Activated naive CD4-positive, alpha-beta T cell treated with anti-CD3 and anti-CD28 coated beads, Interleukin-2, amount 50 U/mL, for 24 hours (primary cell): ENCODE data around the gene ZC3H10.

Experiments
- H3K27ac Mint-ChIP-seq: one replicate; pipeline ENCODE4 v1.8.0; 2021; ENCODE audit warnings: mild to moderate bottlenecking, mixed read lengths
- H3K27me3 Mint-ChIP-seq: one replicate; pipeline ENCODE4 v1.8.0; 2021; ENCODE audit warnings: mixed read lengths
- H3K36me3 Mint-ChIP-seq: one replicate; pipeline ENCODE4 v1.8.0; 2021; ENCODE audit warnings: mixed read lengths
- H3K4me1 Mint-ChIP-seq: one replicate; pipeline ENCODE4 v1.8.0; 2021; ENCODE audit warnings: mixed read lengths
- H3K4me3 Mint-ChIP-seq: one replicate; pipeline ENCODE4 v1.8.0; 2021; ENCODE audit warnings: mild to moderate bottlenecking, mixed read lengths
- H3K9me3 Mint-ChIP-seq: one replicate; pipeline ENCODE4 v1.8.0; 2021; ENCODE audit warnings: mixed read lengths

The ZC3H10 gene

DNA sequence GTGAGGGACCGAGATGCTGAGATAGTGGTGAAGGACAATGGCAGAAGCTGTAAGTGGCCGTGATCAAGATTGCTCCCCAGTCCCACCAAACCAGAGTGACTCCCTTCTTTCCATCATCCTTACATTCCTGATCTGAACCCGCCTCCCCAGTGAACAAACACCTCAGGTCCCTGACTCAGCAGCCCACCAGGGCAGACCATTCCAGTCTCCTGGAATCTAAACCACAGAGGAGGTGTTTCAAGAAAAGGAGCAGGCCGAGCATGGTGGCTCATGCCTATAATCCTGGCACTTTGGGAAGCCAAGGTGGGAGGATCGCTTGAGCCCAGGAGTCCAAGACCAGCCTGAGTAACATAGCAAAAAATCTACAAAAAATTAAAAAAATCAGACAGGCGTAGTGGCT is 31.5 kb upstream of the ZC3H10 start:
- Mint-ChIP-seq H3K9me3 (no peaks in the 10 kb centered on the region), H3K4me1 (no peaks in the 10 kb centered on the region), H3K27ac (peak overlapping the region; percentile 7), H3K27me3 (no peaks in the 10 kb centered on the region), H3K4me3 (no peak overlapping the region), H3K36me3 (no peaks in the 10 kb centered on the region)

DNA sequence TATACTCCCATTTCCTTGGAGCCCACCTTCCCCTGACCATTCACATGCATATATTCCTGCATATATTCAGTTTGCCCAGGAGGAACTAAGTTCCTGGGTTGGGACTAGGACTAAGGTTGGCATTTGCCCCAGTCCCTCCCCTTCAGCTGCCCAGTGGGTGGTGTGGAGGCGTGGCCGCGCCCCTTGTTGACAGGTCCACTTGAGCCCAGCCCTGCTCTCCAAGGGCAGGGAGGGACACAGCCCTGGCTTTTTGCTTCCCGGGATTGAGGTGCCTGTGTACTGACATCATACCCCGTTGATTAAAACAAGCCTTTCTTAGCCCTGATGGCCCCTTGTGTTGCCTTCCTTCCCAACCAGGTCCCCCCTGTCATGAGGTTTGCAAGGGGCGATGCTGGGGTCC is 30.8 kb upstream of the ZC3H10 start:
- H3K4me3 Mint-ChIP-seq, result no peak overlapping the region
- no peaks in the 10 kb centered on the region for H3K27me3 Mint-ChIP-seq
- no peaks in the 10 kb centered on the region for H3K9me3 Mint-ChIP-seq
- no peaks in the 10 kb centered on the region for H3K4me1 Mint-ChIP-seq
- no peaks in the 10 kb centered on the region for H3K36me3 Mint-ChIP-seq
- no peak overlapping the region for H3K27ac Mint-ChIP-seq

DNA sequence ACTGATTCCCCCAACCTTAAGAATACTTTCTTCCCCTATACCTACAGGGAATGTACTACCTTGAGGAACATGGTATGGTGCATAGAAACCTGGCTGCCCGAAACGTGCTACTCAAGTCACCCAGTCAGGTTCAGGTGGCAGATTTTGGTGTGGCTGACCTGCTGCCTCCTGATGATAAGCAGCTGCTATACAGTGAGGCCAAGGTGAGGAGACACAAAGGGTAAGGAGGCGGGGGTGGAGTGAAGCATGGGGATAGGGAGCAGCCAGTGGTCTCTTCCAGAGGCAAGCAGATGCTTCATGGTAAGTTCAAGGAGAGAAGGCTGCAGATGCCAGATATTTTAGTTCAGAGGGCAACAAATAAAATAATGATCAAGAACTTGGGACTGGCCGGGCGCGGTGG is 20.3 kb upstream of the ZC3H10 start:
- Mint-ChIP-seq H3K9me3 (no peaks in the 10 kb centered on the region), H3K4me3 (no peak overlapping the region), H3K4me1 (peaks cover 26% of the 10 kb centered on the region), H3K27ac (no peak overlapping the region), H3K27me3 (no peaks in the 10 kb centered on the region), H3K36me3 (peaks cover 1% of the 10 kb centered on the region)

DNA sequence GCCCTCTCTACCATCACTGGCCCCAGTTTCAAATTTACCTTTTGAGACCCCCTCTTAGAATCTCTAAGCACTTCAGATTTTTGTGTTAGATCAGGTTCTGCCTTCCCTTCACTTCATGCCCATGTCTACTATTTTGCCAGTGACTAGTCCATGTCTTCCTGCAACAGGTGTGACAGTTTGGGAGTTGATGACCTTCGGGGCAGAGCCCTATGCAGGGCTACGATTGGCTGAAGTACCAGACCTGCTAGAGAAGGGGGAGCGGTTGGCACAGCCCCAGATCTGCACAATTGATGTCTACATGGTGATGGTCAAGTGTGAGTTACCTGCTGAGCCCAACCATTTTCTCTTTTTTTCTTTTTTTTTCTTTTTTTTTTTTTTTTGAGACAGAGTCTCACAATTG is 19.5 kb upstream of the ZC3H10 start:
- Mint-ChIP-seq H3K27me3 (no peaks in the 10 kb centered on the region), H3K4me3 (no peak overlapping the region), H3K4me1 (peaks cover 35% of the 10 kb centered on the region), H3K27ac (no peak overlapping the region), H3K9me3 (no peaks in the 10 kb centered on the region), H3K36me3 (peaks cover 1% of the 10 kb centered on the region)

DNA sequence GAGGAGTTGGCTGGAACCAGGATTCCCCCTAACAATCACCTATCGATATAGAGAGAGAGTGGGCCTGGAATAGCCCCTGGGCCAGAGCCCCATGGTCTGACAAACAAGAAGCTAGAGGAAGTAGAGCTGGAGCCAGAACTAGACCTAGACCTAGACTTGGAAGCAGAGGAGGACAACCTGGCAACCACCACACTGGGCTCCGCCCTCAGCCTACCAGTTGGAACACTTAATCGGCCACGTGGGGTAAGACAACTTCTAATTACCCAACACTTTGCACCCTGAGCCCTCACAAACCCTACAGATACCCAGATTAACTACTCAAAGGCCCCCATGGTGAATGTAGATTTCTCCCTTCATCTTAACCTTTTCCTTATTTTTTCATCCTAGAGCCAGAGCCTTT is 18.3 kb upstream of the ZC3H10 start:
- Mint-ChIP-seq H3K4me1 (peaks cover 39% of the 10 kb centered on the region), H3K27me3 (no peaks in the 10 kb centered on the region), H3K4me3 (no peak overlapping the region), H3K36me3 (peaks cover 5% of the 10 kb centered on the region), H3K9me3 (no peaks in the 10 kb centered on the region), H3K27ac (no peak overlapping the region)

DNA sequence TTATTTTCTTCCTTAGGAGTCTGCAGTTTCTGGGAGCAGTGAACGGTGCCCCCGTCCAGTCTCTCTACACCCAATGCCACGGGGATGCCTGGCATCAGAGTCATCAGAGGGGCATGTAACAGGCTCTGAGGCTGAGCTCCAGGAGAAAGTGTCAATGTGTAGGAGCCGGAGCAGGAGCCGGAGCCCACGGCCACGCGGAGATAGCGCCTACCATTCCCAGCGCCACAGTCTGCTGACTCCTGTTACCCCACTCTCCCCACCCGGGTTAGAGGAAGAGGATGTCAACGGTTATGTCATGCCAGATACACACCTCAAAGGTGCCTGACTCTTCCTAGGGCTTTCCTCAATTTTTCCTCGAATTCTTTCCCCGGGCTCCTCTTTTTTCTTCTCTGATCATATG is 17.0 kb upstream of the ZC3H10 start:
- Mint-ChIP-seq H3K4me1 (peaks cover 45% of the 10 kb centered on the region), H3K4me3 (no peak overlapping the region), H3K36me3 (peaks cover 11% of the 10 kb centered on the region), H3K27me3 (no peaks in the 10 kb centered on the region), H3K27ac (peak overlapping the region; percentile 93), H3K9me3 (no peaks in the 10 kb centered on the region)

DNA sequence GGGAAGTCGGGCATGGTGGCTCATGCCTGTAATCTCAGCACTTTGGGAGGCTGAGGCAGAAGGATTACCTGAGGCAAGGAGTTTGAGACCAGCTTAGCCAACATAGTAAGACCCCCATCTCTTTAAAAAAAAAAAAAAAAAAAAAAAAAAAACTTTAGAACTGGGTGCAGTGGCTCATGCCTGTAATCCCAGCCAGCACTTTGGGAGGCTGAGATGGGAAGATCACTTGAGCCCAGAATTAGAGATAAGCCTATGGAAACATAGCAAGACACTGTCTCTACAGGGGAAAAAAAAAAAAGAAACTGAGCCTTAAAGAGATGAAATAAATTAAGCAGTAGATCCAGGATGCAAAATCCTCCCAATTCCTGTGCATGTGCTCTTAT is 15.4 kb upstream of the ZC3H10 start:
- peak overlapping the region; percentile 100 for H3K4me3 Mint-ChIP-seq
- peaks cover 20% of the 10 kb centered on the region for H3K36me3 Mint-ChIP-seq
- peaks cover 58% of the 10 kb centered on the region for H3K4me1 Mint-ChIP-seq
- H3K27me3 Mint-ChIP-seq, result no peaks in the 10 kb centered on the region
- H3K9me3 Mint-ChIP-seq, result no peaks in the 10 kb centered on the region
- peak overlapping the region; percentile 73 for H3K27ac Mint-ChIP-seq

DNA sequence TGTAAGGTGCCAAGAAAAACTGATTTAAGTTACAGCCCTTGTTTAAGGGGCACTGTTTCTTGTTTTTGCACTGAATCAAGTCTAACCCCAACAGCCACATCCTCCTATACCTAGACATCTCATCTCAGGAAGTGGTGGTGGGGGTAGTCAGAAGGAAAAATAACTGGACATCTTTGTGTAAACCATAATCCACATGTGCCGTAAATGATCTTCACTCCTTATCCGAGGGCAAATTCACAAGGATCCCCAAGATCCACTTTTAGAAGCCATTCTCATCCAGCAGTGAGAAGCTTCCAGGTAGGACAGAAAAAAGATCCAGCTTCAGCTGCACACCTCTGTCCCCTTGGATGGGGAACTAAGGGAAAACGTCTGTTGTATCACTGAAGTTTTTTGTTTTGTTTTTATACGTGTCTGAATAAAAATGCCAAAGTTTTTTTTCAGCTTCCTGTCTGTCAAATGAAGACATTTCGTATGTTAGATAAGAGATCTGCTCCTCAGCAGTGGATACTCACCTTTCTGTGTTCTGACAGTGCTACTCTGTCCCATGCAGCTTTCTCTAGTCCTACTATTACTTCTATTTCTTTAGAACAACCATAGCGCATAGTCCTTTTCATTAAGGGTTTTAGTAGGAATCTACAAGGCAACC is 14.9 kb upstream of the ZC3H10 start:
- Mint-ChIP-seq H3K27ac (peak overlapping the region; percentile 100), H3K4me3 (peak overlapping the region; percentile 100), H3K27me3 (no peaks in the 10 kb centered on the region), H3K9me3 (no peaks in the 10 kb centered on the region), H3K36me3 (peaks cover 21% of the 10 kb centered on the region), H3K4me1 (peaks cover 58% of the 10 kb centered on the region)

DNA sequence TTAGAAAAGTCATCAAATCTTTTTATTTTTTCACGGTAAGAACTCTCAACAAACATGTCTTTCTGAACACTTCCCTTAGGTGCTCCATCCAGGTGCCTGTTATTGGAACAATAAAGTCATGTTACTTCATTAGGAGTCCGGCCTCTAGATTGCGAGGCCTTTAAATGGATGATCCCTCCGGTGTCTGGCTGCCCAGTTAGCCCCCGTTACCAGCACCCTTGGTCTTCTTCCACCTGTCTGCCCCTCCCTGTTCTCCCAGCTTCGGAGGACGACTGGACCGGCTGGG is 14.3 kb upstream of the ZC3H10 start:
- H3K4me1 Mint-ChIP-seq, result peaks cover 58% of the 10 kb centered on the region
- H3K4me3 Mint-ChIP-seq, result peak overlapping the region; percentile 100
- H3K27ac Mint-ChIP-seq, result peak overlapping the region; percentile 100
- no peaks in the 10 kb centered on the region for H3K9me3 Mint-ChIP-seq
- peaks cover 26% of the 10 kb centered on the region for H3K36me3 Mint-ChIP-seq
- no peaks in the 10 kb centered on the region for H3K27me3 Mint-ChIP-seq

DNA sequence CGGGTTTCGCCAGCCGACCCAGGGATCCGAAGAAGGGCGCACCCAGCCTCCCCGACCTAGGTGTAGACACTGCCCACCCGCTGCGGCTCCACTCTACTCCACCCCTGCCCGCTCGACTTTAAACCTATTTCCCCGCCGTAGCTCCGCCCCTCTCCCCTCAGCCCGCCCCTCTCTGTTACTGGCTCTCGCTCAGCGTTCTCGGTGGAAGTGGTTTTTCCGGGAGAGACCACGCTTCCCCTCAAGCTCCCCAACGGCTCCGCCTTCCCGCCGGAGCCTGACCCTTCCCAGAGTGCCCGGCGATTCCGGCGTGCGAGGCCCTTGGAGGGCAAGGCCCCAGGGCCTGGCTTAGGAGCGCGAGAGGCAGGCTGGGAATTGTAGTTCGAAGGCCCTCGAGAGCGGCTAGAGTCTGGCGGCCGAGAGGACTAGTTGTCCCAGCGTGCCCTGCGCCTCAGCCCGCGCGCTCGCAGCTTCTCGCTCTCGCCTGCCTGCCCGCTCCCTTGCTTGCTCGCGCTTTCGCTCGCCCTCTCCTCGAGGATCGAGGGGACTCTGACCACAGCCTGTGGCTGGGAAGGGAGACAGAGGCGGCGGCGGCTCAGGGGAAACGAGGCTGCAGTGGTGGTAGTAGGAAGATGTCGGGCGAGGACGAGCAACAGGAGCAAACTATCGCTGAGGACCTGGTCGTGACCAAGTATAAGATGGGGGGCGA is 13.8 kb upstream of the ZC3H10 start, which contains the start of gene PA2G4:
Gene PA2G4 (plus strand): TSS at position 451 of the 706 bp plus-strand sequence. CDS start 179 bp downstream, at position 630.
- H3K27me3 Mint-ChIP-seq, result no peaks in the 10 kb centered on the region
- H3K4me3 Mint-ChIP-seq, result peak within 1 kb of the TSS; percentile 100
- peak within 1 kb of the TSS; percentile 100 for H3K27ac Mint-ChIP-seq
- H3K4me1 Mint-ChIP-seq, result peaks cover 58% of the 10 kb centered on the region
- no peaks in the 10 kb centered on the region for H3K9me3 Mint-ChIP-seq
- peaks cover 26% of the 10 kb centered on the region for H3K36me3 Mint-ChIP-seq

DNA sequence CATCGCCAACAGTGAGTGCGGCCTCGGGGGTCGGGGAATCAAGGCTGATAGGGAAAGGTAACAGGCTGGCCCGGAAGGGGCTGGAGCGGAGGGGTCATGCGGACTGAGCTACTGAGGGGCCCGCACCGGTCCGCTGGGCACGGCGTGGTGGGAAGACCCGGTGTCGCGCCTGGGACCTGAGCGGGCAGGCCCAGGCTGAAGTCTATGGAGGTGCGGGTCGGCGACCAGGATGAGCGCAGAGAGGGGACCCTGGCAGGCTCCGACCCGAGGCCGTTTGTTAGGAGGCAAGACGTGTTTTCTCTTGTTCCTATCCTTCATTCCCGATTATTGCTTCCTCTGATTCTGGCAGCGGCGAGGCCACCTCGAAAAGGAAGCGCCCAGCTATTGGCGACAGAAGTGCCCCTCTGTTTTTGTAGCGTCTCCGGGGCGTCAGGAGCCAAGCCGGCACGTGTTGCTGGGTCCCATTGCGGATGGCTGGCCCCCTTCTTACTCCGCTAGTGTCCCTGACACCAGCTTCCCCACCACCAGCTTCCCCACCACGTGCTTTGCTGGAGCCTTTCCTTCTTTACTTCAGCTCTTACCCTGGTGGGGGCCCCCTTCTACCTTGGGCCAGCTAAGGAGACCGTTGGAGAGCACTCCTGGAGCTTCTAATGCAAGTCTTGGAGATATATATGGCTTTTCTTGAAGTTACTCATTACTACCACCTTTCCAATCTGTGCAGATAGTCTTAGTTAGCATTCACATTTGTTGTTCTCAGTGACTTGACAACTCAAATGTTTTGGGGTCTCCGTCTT is 13.1 kb upstream of the ZC3H10 start:
- Mint-ChIP-seq H3K4me1 (peaks cover 54% of the 10 kb centered on the region), H3K36me3 (peaks cover 26% of the 10 kb centered on the region), H3K9me3 (no peaks in the 10 kb centered on the region), H3K27ac (peak overlapping the region; percentile 100), H3K4me3 (peak overlapping the region; percentile 100), H3K27me3 (no peaks in the 10 kb centered on the region)

DNA sequence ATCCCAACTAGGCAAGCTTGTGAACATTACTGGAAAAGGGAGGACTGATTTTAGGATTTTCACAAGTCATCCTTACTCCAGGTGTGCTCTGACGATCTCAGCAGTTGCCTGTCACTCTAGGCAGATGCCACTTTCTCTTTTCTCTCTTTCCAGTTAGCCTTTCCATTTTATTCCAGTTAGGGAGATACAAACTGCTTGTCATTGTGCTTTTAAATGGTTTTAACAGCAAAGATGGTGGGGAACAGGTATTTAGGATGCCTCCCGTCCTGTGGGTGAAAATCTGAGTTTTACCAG is 12.5 kb upstream of the ZC3H10 start:
- H3K27me3 Mint-ChIP-seq, result no peaks in the 10 kb centered on the region
- H3K4me3 Mint-ChIP-seq, result peak overlapping the region; percentile 100
- peak overlapping the region; percentile 100 for H3K27ac Mint-ChIP-seq
- no peaks in the 10 kb centered on the region for H3K9me3 Mint-ChIP-seq
- peaks cover 26% of the 10 kb centered on the region for H3K36me3 Mint-ChIP-seq
- H3K4me1 Mint-ChIP-seq, result peaks cover 52% of the 10 kb centered on the region

DNA sequence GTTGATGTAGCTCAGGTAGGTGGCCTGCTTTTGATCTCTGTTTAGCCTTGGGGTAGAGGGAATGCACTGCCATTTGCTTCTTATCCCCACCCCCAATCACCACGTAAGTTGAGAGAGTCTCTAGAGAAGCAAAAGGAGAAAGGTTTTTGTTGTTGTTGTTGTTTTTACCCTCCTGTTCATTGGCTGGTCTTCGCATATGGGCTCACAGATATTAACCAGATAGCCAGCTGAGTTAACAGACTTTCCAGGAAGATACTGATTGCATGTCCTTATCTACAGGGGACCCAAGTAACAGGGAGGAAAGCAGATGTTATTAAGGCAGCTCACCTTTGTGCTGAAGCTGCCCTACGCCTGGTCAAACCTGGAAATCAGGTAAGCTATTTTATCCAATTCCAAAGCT is 10.8 kb upstream of the ZC3H10 start:
- Mint-ChIP-seq H3K9me3 (no peaks in the 10 kb centered on the region), H3K36me3 (peaks cover 33% of the 10 kb centered on the region), H3K27ac (peak overlapping the region; percentile 76), H3K4me1 (peaks cover 37% of the 10 kb centered on the region), H3K27me3 (no peaks in the 10 kb centered on the region), H3K4me3 (peak overlapping the region; percentile 100)

DNA sequence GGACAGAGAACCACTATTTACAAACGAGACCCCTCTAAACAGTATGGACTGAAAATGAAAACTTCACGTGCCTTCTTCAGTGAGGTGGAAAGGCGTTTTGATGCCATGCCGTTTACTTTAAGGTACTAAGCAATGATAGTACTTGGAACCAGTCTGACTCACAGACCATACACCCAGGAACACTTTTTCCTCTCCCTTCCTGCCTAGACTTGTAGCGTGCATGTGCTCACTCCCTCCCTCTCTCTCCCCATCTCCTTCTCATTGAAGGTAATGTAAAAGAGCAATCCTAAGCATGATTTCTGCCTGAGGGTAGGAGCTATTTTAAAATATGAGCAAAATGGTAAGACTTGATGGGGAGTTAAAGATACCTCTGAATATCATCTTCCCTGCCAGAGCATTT is 7.5 kb upstream of the ZC3H10 start:
- Mint-ChIP-seq H3K4me1 (peaks cover 16% of the 10 kb centered on the region), H3K4me3 (no peak overlapping the region), H3K9me3 (no peaks in the 10 kb centered on the region), H3K27me3 (no peaks in the 10 kb centered on the region), H3K36me3 (peaks cover 29% of the 10 kb centered on the region), H3K27ac (no peak overlapping the region)

DNA sequence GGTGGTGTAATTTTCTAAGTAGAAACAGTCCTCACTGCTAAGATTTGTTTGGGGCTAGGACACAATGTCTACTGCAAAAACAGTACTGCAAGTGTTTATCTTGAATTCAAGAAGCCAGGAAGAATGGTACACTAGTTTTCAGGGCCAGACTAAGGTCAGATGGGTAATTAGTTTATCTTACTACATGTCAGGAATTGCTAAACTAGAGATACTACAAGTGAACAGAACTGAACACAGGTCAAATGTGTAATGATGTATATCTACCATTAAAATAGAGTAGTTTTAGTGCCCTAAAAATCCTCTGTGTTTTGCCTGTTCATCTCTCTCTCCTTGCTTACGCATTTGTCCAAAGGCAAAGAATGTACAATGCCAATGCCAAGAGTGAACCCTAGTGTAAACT is 4.0 kb upstream of the ZC3H10 start:
- Mint-ChIP-seq H3K9me3 (no peaks in the 10 kb centered on the region), H3K36me3 (peaks cover 27% of the 10 kb centered on the region), H3K27me3 (no peaks in the 10 kb centered on the region), H3K27ac (peak overlapping the region; percentile 26), H3K4me1 (peaks cover 8% of the 10 kb centered on the region), H3K4me3 (no peak overlapping the region)

DNA sequence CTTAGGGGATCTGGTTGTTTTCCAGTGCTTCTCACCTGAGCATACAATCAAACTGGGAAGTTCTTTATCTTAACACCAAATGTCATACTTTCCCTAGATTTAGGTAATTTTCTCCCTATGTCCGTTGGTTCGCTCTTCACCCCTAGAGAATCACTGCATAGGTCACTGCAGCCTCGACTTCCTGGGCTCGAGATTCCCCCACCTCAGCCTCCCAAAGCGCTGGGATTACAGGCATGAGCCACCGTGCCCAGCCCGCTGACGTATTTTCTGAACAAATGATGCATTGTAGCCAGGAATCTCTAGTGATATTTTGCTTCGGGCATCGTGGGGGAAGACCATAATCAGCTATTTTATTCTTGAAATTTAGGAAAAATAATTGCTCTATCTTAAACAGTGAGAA is 2.7 kb upstream of the ZC3H10 start:
- Mint-ChIP-seq H3K36me3 (peaks cover 27% of the 10 kb centered on the region), H3K27me3 (no peaks in the 10 kb centered on the region), H3K27ac (peak overlapping the region; percentile 95), H3K9me3 (no peaks in the 10 kb centered on the region), H3K4me1 (peaks cover 20% of the 10 kb centered on the region), H3K4me3 (peak overlapping the region; percentile 95)
